Smooth muscle cell of the brain vasculature (primary cell): ENCODE data around the gene CHODL.

Experiments used
- DNase-seq: peaks from one replicate; pipeline ENCODE4 v3.0.0-alpha.2; 2012; ENCODE audit warnings: low read depth, low spot score

Gene CHODL, protein sequence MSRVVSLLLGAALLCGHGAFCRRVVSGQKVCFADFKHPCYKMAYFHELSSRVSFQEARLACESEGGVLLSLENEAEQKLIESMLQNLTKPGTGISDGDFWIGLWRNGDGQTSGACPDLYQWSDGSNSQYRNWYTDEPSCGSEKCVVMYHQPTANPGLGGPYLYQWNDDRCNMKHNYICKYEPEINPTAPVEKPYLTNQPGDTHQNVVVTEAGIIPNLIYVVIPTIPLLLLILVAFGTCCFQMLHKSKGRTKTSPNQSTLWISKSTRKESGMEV

DNA sequence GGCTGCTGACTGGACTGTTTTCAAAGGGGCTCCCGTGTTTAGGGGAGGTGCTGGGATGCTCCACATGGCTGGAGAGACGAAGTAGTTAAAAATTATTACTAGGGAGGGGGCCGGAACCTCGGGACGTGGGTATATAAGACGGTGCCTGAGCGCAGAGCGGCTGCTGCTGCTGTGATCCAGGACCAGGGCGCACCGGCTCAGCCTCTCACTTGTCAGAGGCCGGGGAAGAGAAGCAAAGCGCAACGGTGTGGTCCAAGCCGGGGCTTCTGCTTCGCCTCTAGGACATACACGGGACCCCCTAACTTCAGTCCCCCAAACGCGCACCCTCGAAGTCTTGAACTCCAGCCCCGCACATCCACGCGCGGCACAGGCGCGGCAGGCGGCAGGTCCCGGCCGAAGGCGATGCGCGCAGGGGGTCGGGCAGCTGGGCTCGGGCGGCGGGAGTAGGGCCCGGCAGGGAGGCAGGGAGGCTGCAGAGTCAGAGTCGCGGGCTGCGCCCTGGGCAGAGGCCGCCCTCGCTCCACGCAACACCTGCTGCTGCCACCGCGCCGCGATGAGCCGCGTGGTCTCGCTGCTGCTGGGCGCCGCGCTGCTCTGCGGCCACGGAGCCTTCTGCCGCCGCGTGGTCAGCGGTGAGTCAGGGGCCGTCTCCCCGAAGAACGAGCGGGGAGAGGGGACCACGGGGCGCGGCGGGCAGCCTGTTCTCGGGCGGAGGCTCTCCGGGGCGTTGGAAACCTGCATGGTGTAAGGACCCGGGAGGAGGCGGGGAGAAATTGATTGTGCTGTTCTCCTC lies at the start of gene CHODL:
Gene CHODL, plus strand, starts transcription at position 163 of the 793 bp plus-strand sequence. Its CDS starts 391 bp downstream, at position 554.
- no peak for DNase-seq

DNA sequence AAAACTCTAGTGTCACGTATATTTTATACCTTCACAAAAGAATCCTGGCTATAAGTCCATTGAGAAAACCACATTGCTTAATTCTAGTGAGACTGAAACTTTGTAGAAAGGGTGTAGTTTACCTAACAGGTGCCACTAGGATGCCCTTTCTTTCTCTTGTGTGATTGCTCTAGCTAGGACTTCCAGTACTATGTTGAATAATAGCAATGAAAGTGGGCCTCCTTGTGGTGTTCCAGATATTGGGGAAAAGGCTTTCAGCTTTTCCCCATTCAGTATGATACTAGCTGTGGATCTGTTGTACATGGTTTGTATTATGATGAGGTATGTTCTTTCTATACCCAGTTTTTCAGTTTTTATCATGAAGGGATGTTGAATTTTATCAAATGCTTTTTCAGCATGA lies 39.7 kb upstream of the CHODL start:
- no peak for DNase-seq

GRCh38 chr21:18218331-18218730 lies 26.3 kb upstream of the CHODL start:
- DNase-seq = no peak

DNA sequence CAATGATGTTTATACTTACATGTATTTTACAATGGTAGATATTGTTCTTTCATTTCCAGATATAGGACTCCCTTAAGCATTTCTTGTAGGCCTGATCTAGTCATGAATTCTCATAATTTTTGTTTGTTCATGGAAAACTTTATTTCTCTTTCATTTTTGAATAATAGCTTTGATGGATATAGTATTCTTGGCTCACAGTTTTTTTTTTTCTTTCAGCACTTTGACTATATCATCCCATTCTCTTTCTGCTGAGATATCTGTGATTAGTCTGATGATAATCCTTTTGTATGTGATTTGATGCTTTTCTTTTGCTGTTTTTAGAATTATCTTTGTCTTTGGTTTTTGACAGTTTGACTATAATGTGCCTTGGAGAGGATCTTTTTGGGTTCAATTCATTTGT lies 24.1 kb upstream of the CHODL start:
- DNase-seq = no peak

GRCh38 chr21:18222346-18222745 lies 22.3 kb upstream of the CHODL start:
- no peak for DNase-seq

DNA sequence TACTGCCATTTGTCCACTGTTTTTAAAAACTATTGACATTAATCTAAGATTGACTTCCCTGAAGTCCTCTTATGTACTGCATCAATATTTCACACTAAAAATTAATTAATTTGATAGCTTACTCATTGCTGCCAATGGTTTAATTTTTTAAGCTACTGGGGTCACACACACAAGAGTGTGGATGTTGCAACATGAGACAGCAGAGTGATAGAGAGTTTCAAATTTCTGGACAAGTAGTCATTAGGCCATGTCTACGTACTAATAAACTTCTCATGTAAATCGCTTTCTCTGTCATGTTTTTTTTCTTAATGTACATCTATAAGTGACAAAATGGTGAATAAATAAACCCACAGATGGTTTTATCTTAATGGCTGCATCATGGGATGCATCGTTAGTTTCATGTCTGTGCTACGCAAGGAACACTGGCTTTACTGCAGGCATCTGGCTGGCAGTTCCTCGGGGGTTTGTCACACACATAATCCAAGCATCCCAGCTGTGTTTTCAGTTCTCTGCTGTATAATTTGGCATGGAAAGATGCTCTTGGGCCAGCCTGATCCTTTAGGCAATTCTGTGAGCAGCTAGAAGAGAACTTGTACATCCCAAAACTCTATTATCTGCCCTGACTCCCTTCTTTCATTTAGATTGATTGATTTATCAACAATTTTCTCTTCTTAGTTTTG lies 16.4 kb upstream of the CHODL start:
- DNase-seq = no peak

DNA sequence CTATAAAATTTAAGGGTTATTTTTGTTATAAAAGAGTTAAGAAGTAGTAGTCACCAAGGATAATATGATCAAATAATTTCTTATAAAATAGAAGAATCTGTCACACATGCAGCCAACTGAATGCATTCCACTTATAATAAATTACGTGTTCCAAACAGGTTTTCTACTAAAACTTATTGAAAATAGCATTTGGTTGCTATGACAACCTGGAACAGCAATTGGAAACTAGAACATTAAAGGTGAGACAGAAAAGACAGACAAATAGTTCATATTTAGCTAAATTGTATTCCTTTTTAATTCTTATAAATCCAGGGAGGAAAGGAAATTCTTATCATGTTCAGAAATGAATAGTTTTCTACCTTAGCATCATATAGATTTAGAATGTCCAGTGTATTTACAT lies 9.1 kb upstream of the CHODL start:
- no peak for DNase-seq

DNA sequence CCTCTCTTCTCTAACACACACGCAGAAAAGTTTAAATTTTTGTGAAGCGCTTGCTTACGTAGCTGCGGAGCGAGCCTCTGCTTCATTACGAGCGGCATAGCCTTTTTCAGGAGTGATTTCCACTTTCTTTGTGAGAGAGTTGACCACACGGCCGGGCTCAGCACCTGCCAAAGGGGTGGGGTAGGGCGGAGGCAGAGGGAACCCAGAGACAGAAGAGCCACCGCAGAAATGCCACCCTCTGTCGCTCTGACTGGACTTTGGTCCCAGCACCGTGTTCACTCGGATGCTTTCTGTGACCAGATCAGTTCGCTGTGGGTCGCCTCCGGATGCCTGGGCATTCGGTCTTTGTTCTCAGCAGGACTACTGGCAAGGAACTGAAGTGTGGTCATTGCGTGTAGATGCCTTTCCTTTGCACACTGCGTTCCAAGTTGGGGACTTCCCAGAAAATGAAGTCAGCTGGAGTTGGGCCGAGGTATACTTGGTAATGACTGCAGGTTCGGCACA lies 883 bp downstream of the CHODL start:
- DNase-seq = no peak

- no peak for DNase-seq
These were observed 3.5 kb downstream of the CHODL start for GRCh38 chr21:18248171-18248570.

- no peak for DNase-seq
These were observed 5.0 kb downstream of the CHODL start for GRCh38 chr21:18249672-18250071.

- DNase-seq = no peak
These were observed 6.4 kb downstream of the CHODL start for GRCh38 chr21:18251065-18251464.

DNA sequence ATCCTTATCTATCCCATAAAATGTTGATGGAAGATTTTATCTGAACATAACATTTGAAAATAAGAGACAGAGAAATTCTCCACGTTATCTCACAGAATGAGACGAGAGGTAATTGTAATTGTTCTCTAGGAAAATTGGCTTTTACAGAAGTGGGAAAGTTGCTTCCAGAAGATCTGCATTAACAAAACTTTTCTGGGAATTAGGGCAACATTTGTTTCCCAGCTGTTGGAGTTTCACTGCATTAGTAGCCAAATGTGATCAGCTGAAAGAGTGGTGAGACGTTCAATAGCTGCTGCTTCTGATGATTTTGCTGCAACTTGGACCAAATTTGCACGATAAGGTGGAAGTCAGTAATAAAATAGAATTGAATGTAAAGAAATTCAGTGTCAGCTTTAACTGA lies 7.6 kb downstream of the CHODL start:
- DNase-seq = no peak

DNA sequence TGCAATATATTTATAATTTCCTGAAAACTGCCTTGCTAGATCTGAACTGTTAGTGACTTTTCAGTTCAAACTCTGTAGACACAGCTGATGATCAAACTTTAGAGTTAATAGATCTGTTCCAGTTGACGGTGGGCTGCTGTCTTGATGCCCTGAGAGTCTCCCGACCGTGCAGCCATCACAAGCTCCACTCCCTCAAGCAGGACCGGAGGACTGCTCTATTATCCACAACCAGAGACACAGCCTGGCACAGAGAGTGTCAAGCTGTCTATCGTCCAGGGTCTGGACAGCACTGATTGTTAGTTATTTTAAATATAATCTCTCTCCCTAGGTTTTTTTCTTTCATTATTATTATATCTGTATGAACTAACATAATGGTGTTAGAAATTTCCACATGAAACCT lies 8.0 kb downstream of the CHODL start:
- DNase-seq = no peak

DNA sequence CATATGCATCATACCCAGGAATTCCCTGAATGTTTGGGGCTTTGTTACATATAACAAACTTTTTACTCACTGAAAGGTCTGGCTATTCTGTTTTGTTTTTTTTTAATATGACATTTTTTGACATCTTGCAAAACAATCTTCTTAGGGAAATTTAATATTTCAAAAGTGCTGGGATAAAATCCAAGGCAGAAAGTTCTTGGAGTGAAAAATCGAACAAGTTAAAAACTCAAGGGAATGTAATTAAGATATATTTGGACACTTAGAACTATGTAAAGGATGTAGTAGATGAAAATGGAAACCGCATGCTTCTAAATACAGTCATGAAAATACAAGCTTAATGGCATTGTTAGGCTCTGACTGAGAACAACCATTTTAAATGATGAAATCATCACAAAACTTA lies 8.6 kb downstream of the CHODL start:
- no peak for DNase-seq

GRCh38 chr21:18253799-18254198 lies 9.2 kb downstream of the CHODL start:
- no peak for DNase-seq

DNA sequence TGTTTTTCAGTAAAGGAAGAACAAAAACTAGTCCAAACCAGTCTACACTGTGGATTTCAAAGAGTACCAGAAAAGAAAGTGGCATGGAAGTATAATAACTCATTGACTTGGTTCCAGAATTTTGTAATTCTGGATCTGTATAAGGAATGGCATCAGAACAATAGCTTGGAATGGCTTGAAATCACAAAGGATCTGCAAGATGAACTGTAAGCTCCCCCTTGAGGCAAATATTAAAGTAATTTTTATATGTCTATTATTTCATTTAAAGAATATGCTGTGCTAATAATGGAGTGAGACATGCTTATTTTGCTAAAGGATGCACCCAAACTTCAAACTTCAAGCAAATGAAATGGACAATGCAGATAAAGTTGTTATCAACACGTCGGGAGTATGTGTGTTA lies 21.3 kb downstream of the CHODL start:
- DNase-seq = no peak

DNA sequence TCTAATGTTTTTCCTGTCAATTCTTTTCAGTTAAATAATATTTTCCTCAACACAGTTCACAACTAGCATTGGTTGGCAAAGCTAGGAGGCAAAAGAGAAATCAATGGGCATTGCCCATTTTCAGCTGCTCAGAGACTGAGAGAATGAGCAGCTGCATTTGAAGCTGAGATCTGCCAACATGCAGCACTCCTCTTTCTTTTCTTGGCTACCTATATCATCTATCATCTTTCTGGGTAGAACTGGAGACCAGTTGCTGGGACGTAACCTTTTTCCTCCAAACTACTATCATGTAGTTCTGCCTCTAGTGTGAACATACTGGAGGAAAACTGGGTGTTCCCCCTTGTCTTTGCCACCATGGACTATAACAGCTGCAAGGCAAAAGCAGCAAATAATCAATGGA lies 22.9 kb downstream of the CHODL start:
- no peak for DNase-seq

DNA sequence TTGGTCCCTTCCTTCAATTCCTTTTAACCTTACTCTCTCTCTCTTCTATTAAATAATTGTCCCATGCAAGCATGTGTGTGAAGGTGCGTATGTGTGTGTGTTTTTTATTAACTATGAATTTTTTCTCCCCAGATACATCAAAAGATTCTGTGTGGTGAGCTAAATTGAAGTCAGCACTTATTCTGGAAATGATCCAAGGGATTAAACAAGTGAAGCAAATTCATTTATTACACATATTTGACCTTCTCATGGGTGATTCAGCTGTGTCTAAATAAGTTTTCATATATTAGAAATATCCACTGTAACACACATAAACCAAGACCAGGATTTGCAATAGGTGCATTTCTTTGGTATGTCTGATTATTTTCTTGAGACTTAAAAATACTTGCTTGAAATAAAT lies 24.3 kb downstream of the CHODL start:
- no peak for DNase-seq

DNA sequence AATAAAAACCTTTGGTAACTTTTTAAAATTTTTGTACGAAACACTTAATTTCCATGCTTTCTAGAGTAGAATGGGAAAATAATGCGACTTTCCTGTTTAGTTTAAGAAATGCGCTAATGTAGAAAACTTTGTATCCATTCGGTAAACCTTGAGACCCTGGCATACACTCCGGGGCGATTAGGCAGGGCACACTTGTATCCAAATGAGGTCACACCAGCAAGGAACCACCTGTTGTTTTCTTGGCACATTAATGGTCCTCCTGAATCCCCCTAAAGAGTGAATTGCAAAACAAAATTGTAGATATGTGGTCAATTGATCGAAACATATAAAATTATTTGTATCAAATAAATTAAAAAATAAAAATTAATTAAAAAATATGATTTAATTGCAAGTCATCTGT lies 25.2 kb downstream of the CHODL start:
- DNase-seq = no peak

DNA sequence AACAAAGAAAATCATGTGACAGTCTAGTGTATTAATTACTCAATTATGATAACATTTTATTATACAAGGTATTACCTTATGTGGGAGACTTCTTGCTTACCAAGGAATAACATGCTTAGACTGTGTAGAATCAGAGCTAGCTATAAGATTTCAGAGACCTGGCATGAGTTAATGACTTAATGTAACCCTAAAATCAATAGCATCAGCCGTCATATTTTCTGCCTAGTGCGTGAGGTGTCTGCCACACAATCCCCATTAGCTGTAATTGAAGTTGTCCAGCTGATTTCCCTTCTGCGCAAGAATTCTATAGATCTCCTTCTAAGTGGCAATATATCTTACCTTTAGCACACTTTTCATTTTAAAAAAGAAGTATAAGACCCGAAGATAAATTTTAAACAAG lies 28.8 kb downstream of the CHODL start:
- no peak for DNase-seq

DNA sequence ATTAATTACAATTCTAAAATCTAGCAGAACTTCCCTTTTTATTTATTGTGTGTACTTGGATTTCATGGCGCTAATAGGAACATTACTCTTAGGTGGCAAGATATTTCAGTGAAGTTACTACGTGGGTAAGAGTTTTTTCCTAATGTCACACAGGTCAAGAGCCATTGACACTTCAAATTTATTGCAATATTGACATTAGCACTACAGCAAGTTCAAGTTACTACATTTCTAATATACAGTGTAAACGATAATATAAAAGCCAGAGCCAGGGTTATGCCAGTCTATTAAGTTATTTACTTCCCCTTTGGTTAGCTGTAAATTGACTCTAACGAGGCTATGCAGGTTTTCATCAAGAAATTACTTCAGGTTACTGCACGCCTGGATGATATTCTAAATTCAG lies 29.7 kb downstream of the CHODL start:
- no peak for DNase-seq

DNA sequence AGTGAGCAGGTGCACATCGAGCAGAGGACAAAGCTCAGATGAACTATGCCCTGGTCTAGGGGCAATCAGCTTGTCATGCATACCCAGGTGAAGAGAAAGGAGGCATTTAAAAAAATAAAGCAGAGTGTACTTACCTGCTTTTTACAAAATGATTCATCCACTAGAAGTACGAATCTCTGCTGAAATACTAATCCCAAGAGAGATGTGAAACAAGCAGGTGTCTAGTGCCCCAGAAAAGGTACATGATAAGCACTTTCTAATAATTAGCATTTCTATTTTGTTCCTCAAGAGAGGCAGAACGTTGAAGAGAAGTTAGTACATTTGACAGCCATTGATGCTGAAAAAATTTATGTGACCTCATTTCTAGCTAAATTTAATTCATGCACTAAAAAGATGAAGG lies 31.1 kb downstream of the CHODL start:
- DNase-seq = no peak

DNA sequence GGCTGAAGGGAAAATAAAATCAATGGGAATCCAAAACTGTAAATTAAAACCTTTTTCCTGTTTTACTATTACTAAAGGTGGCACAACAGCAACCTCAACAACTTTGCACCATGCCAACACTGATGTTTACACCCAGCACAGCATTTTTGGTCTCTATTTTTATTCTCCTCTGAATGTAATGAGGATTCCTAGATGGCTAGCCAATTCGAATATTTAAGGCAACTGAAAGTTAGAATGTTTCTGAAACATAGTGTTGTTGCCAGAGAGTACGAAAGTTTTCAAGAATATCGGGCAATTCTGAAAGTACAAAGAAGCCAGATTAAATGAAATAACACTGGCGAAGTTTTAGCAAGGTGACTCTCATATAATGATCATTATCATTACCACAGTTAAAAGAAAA lies 40.7 kb downstream of the CHODL start:
- no peak for DNase-seq
